H9 (cell line): Measurements from ENCODE around the gene WEE1. TPM values are rescaled to one million over a fixed set of nuclear protein-coding genes. Genes with fewer than 3 reads are reported as not detected.

Source experiments
- DNase-seq: peaks from one replicate; pipeline ENCODE4 v3.0.0-alpha.2; 2017
- H2AFZ ChIP-seq: one replicate; pipeline ENCODE4 v1.6.1; 2013; ENCODE audit warnings: mild to moderate bottlenecking, low read length, control low read depth, moderate library complexity
- H2AK5ac ChIP-seq: 2 replicates; pipeline ENCODE4 v1.6.1; 2013; ENCODE audit warnings: low read length, control low read depth, mixed read lengths; ENCODE audit not compliant: insufficient read length
- H2BK120ac ChIP-seq: one replicate; pipeline ENCODE4 v1.6.1; 2013; ENCODE audit warnings: low read depth, mild to moderate bottlenecking, low read length, control low read depth, inconsistent platforms; ENCODE audit not compliant: poor library complexity, severe bottlenecking
- H2BK12ac ChIP-seq: 2 replicates; pipeline ENCODE4 v1.6.1; 2013; ENCODE audit warnings: low read length, control low read depth, mixed read lengths, low read depth; ENCODE audit not compliant: insufficient read length
- H2BK15ac ChIP-seq: 2 replicates; pipeline ENCODE4 v1.6.1; 2013; ENCODE audit warnings: low read depth, low read length, control low read depth
- H2BK20ac ChIP-seq: one replicate; pipeline ENCODE4 v1.6.1; 2013; ENCODE audit warnings: low read depth, mild to moderate bottlenecking, low read length, control low read depth, inconsistent platforms; ENCODE audit not compliant: poor library complexity, severe bottlenecking
- H2BK5ac ChIP-seq: 2 replicates; pipeline ENCODE4 v1.6.1; 2013; ENCODE audit warnings: low read length, control low read depth, mixed read lengths; ENCODE audit not compliant: insufficient read length
- H3K14ac ChIP-seq: 2 replicates; pipeline ENCODE4 v1.6.1; 2013; ENCODE audit warnings: low read length, control low read depth; ENCODE audit not compliant: insufficient read depth
- H3K18ac ChIP-seq: 2 replicates; pipeline ENCODE4 v1.6.1; 2013; ENCODE audit warnings: low read depth, mild to moderate bottlenecking, mixed read lengths, low read length, control low read depth; ENCODE audit not compliant: insufficient read length
- H3K23ac ChIP-seq: 2 replicates; pipeline ENCODE4 v1.6.1; 2013; ENCODE audit warnings: low read length, control low read depth, mixed read lengths, low read depth; ENCODE audit not compliant: insufficient read length
- H3K23me2 ChIP-seq: 2 replicates; pipeline ENCODE4 v1.6.1; 2013; ENCODE audit warnings: low read depth, mild to moderate bottlenecking, mixed read lengths, low read length, control low read depth; ENCODE audit not compliant: insufficient read length, poor library complexity, severe bottlenecking
- H3K27ac ChIP-seq: 2 replicates; pipeline ENCODE4 v1.5.1; 2013; ENCODE audit warnings: low read length, control low read depth, mixed read lengths, low read depth; ENCODE audit not compliant: insufficient read length
- H3K27me3 ChIP-seq: 2 replicates; pipeline ENCODE4 v1.6.1; 2013; ENCODE audit warnings: low read length, control low read depth, inconsistent platforms; ENCODE audit not compliant: insufficient read depth
- H3K4ac ChIP-seq: 2 replicates; pipeline ENCODE4 v1.6.1; 2013; ENCODE audit warnings: low read depth, mild to moderate bottlenecking, control low read depth, inconsistent platforms, low read length, moderate library complexity
- H3K4me1 ChIP-seq: 2 replicates; pipeline ENCODE4 v1.6.1; 2013; ENCODE audit warnings: low read length, control low read depth, inconsistent platforms; ENCODE audit not compliant: insufficient read depth
- H3K4me2 ChIP-seq: 2 replicates; pipeline ENCODE4 v1.6.1; 2013; ENCODE audit warnings: low read length, control low read depth, mixed read lengths; ENCODE audit not compliant: insufficient read length, insufficient read depth
- H3K56ac ChIP-seq: 2 replicates; pipeline ENCODE4 v1.6.1; 2013; ENCODE audit warnings: low read depth, mild to moderate bottlenecking, mixed read lengths, low read length, control low read depth; ENCODE audit not compliant: insufficient read length
- H3K79me1 ChIP-seq: 2 replicates; pipeline ENCODE4 v1.6.1; 2013; ENCODE audit warnings: low read depth, mild to moderate bottlenecking, moderate library complexity, low read length, control low read depth, inconsistent platforms; ENCODE audit not compliant: insufficient read depth, poor library complexity, severe bottlenecking
- H3K79me2 ChIP-seq: 2 replicates; pipeline ENCODE4 v1.6.1; 2013; ENCODE audit warnings: low read length, control low read depth, inconsistent platforms; ENCODE audit not compliant: insufficient read depth
- H3K9ac ChIP-seq: 2 replicates; pipeline ENCODE4 v1.6.1; 2013; ENCODE audit warnings: low read length, control low read depth, mixed read lengths; ENCODE audit not compliant: insufficient read length; ENCODE audit errors: extremely low read depth
- H3K9me3 ChIP-seq: one replicate; pipeline ENCODE4 v1.6.1; 2013; ENCODE audit warnings: low read depth, low read length, inconsistent platforms; ENCODE audit not compliant: control insufficient read depth
- H3T11ph ChIP-seq: one replicate; pipeline ENCODE4 v1.6.1; 2013; ENCODE audit warnings: mild to moderate bottlenecking, low read length, control low read depth, inconsistent platforms
- H4K20me1 ChIP-seq: one replicate; pipeline ENCODE4 v1.6.1; 2013; ENCODE audit not compliant: control insufficient read depth, insufficient read length, insufficient read depth
- H4K5ac ChIP-seq: 2 replicates; pipeline ENCODE4 v1.6.1; 2013; ENCODE audit warnings: low read depth, mild to moderate bottlenecking, mixed read lengths, low read length, control low read depth; ENCODE audit not compliant: insufficient read length
- H4K8ac ChIP-seq: replicated peaks from 2 replicates; pipeline ENCODE4 v1.6.1; 2013; ENCODE audit warnings: low read length, control low read depth, mixed read lengths, low read depth; ENCODE audit not compliant: insufficient read length
- H4K91ac ChIP-seq: 2 replicates; pipeline ENCODE4 v1.6.1; 2013; ENCODE audit warnings: low read depth, mild to moderate bottlenecking, moderate library complexity, mixed read lengths, low read length, control low read depth; ENCODE audit not compliant: insufficient read length
- H3K27ac Mint-ChIP-seq, 3 experiments: 2 replicates in 2 of 3; 3 replicates in 1 of 3; pipeline ENCODE4 v1.8.0; 2020 to 2021; ENCODE audit warnings: mixed read lengths in 3 of 3, mild to moderate bottlenecking in 1 of 3, moderate library complexity in 1 of 3
- H3K27me3 Mint-ChIP-seq: 2 replicates; pipeline ENCODE4 v1.8.0; 2021; ENCODE audit warnings: low read depth, mild to moderate bottlenecking, moderate library complexity, mixed read lengths
- H3K36me3 Mint-ChIP-seq, 3 experiments: 2 replicates in 2 of 3; 3 replicates in 1 of 3; pipeline ENCODE4 v1.8.0; 2020 to 2021; ENCODE audit warnings: low read depth in 3 of 3, mixed read lengths in 3 of 3; ENCODE audit not compliant: insufficient read depth in 1 of 3
- H3K4me1 Mint-ChIP-seq, 2 experiments: 2 replicates each; pipeline ENCODE4 v1.8.0; 2020; ENCODE audit warnings: mixed read lengths in 2 of 2
- H3K4me3 Mint-ChIP-seq, 2 experiments: 2 replicates in 1 of 2; 3 replicates in 1 of 2; pipeline ENCODE4 v1.8.0; 2020 to 2021; ENCODE audit warnings: mild to moderate bottlenecking in 2 of 2, mixed read lengths in 2 of 2, moderate library complexity in 1 of 2
- H3K9me3 Mint-ChIP-seq, 2 experiments: 2 replicates in 1 of 2; 3 replicates in 1 of 2; pipeline ENCODE4 v1.8.0; 2020; ENCODE audit warnings: mild to moderate bottlenecking in 2 of 2, mixed read lengths in 2 of 2, moderate library complexity in 1 of 2
- CTCF ChIP-seq: fragments of 200-600 bp; sonication (generic); conservative IDR thresholded peaks from 3 replicates; pipeline ENCODE4 v1.8.0; 2021; ENCODE audit warnings: antibody characterized with exemption, mild to moderate bottlenecking
- WGBS: extraction: QIAGEN DNeasy Blood & Tissue Kit; methylation state at CpG from one replicate; pipeline ENCODE4 v1.1.7; 2013; ENCODE audit warnings: missing lambda C conversion rate, low lambda C conversion rate, mixed read lengths; ENCODE audit not compliant: insufficient read length; ENCODE audit errors: extremely low coverage; 5-methylcytosine and 5-hydroxymethylcytosine counted together
- total RNA-seq: library from RNA; stranded (reverse); gene quantifications from 2 replicates; pipeline ENCODE4 v1.2.1, GENCODE V29; 2021

WEE1 gene
- total RNA-seq, 1 experiment from 2014 or later = 142 TPM

GRCh38 chr11:9633679-9634078, 60.2 kb downstream of the WEE1 start:
- no peaks in the 10 kb centered on the region for H3K27me3 ChIP-seq
- no peak overlapping the region for H3K14ac ChIP-seq
- H2BK5ac ChIP-seq = no peak overlapping the region
- TF ChIP-seq CTCF = no peak
- no peak overlapping the region for H3T11ph ChIP-seq
- no peaks in the 10 kb centered on the region for H4K20me1 ChIP-seq
- H3K36me3 Mint-ChIP-seq = peaks cover 0 to 2% (median 0%) of the 10 kb centered on the region in 3 experiments; a peak in 1 of 7 replicates
- H2BK15ac ChIP-seq = no peak overlapping the region
- no peaks in the 10 kb centered on the region for H3K79me2 ChIP-seq
- no peak overlapping the region for H3K56ac ChIP-seq
- H4K5ac ChIP-seq = no peak overlapping the region
- no peaks in the 10 kb centered on the region for H3K9me3 Mint-ChIP-seq
- H3K23ac ChIP-seq = no peak overlapping the region
- H4K91ac ChIP-seq = no peak overlapping the region
- H3K9ac ChIP-seq = no peak overlapping the region
- no peak overlapping the region for H2AFZ ChIP-seq
- H3K27me3 Mint-ChIP-seq = no peaks in the 10 kb centered on the region
- H3K27ac Mint-ChIP-seq = no peak overlapping the region
- H3K27ac ChIP-seq = no peak overlapping the region
- no peak overlapping the region for H2BK20ac ChIP-seq
- no peaks in the 10 kb centered on the region for H3K23me2 ChIP-seq
- no peaks in the 10 kb centered on the region for H3K79me1 ChIP-seq
- no CpG with 5 or more reads among the region's 2 CpGs for WGBS
- no peak overlapping the region for H3K18ac ChIP-seq
- no peaks in the 10 kb centered on the region for H3K9me3 ChIP-seq
- H2BK120ac ChIP-seq = no peak overlapping the region
- no peak overlapping the region for H3K4ac ChIP-seq
- no peak for DNase-seq
- H2AK5ac ChIP-seq = no peak overlapping the region
- H3K4me3 Mint-ChIP-seq = no peak overlapping the region
- H4K8ac ChIP-seq = no peak overlapping the region
- H2BK12ac ChIP-seq = no peak overlapping the region
- H3K4me1 ChIP-seq = no peaks in the 10 kb centered on the region
- peaks cover 4% of the 10 kb centered on the region in 2 experiments for H3K4me1 Mint-ChIP-seq
- no peak overlapping the region for H3K4me2 ChIP-seq
